Uterus (tissue), 2 donors: ENCODE data around the gene SEMA4B.

ENCODE experiments used
- POLR2A ChIP-seq, 2 donors: fragments of 450-650 bp; IDR thresholded peaks; one replicate each; pipeline ENCODE4 v1.6.1; 2016; ENCODE audit warnings: antibody characterized with exemption in 2 of 2, mild to moderate bottlenecking in 1 of 2, moderate library complexity in 1 of 2
- TF ChIP-seq, protein P1 (sequence below), 4 experiments: fragments of 200-600 bp in 2 of 4; fragments of 450-650 bp in 2 of 4; sonication (generic) in 2 of 4; IDR thresholded peaks; one replicate each; pipeline ENCODE4 v1.5.1; 2016 to 2019; ENCODE audit warnings: antibody characterized with exemption in 4 of 4, mild to moderate bottlenecking in 2 of 4, moderate library complexity in 1 of 4

DNA sequence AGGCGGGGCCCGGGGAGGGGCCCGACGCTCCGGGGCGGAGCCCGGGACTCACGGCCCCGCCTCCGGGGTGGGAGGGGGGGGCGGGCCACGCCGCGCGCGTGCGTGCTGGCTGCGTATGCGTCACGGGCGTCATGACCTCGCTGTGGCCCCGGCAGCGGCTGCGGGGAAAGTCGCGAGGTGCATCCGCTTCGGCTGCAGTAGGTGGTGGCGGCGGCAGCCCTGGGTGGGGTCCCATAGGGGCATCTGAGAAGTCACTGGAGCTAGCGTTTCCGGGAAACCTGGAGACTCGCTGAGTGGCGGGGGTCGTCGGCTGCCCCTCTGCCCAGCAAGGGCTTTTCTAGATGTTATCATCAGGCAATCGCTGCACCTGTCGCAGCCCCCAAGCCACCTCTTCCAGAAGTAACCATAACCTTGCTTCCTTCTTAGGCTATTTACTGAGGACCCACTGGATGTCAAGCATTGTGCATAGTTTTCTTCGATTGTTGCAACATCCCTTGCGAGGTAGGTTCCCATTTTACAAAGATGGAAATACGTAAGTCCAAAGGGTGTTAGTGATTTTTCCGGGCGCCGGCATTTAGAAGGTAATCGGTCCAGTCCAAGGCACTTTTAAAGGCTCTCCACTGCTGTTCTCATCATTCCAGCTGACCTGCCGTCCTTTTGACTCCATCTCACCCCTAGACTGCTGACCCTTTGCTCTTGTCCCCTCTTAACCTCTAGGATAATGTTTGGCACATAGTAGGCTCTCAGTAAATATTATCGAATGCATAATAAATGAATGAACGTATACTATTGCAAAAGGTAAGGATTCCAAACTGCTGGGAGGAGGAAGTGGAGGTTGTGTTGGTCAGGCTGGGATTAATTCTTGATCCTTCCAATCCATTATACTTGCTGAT lies 33.2 kb downstream of the SEMA4B start, which contains the start of gene GDPGP1:
- TF ChIP-seq, protein P1, sequence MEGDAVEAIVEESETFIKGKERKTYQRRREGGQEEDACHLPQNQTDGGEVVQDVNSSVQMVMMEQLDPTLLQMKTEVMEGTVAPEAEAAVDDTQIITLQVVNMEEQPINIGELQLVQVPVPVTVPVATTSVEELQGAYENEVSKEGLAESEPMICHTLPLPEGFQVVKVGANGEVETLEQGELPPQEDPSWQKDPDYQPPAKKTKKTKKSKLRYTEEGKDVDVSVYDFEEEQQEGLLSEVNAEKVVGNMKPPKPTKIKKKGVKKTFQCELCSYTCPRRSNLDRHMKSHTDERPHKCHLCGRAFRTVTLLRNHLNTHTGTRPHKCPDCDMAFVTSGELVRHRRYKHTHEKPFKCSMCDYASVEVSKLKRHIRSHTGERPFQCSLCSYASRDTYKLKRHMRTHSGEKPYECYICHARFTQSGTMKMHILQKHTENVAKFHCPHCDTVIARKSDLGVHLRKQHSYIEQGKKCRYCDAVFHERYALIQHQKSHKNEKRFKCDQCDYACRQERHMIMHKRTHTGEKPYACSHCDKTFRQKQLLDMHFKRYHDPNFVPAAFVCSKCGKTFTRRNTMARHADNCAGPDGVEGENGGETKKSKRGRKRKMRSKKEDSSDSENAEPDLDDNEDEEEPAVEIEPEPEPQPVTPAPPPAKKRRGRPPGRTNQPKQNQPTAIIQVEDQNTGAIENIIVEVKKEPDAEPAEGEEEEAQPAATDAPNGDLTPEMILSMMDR (IDR thresholded peaks at IDR 0.05): no peak
- TF ChIP-seq POLR2A (IDR thresholded peaks at IDR 0.05): peak; percentile 55 to 71
